ENCODE data around the gene DESI1. TPM values are rescaled to one million over a fixed set of nuclear protein-coding genes. Genes with fewer than 3 reads are reported as not detected.
"Not testable (repeated sequence)": the region's sequence is repeated elsewhere in the genome, so short reads cannot be mapped to it uniquely, and the experiment has no call there.

DESI1 gene
- total and polyA plus RNA-seq, 3 donors from 2014 or later = 45.3 to 103 (median 62.6) TPM

GRCh38 chr22:41638124-41638523, 17.3 kb upstream of the DESI1 start:
- Histone ChIP-seq H3K36me3 (ENCODE audit: low read depth, missing control alignments) (no peaks in the 10 kb centered on the region), H3K4me3 (no peak overlapping the region), H3K27ac (no peak overlapping the region), H3K9me3 (no peaks in the 10 kb centered on the region), H3K4me1 (no peaks in the 10 kb centered on the region), H3K27me3 (no peaks in the 10 kb centered on the region)
- intact Hi-C loops (cut with DNase I; ENCODE audit: low total_unique reads) = no loop called here
- DNase-seq = no peak
- WGBS, 2 donors = 93 to 94% methylated on average over 5 of the region's 5 CpGs
- TF ChIP-seq POLR2A (IDR thresholded peaks at IDR 0.05) = no peak
- no peak for TF ChIP-seq CTCF (IDR thresholded peaks at IDR 0.05)

GRCh38 chr22:41637623-41638022, 16.8 kb upstream of the DESI1 start:
- H3K36me3 ChIP-seq (ENCODE audit: low read depth, missing control alignments); H3K27ac ChIP-seq; H3K4me1 ChIP-seq; DNase-seq; H3K27me3 ChIP-seq; intact Hi-C loops (cut with DNase I; ENCODE audit: low total_unique reads); H3K4me3 ChIP-seq; H3K9me3 ChIP-seq: not testable (repeated sequence)
- 95 to 98% methylated on average over 8 of the region's 8 CpGs for WGBS, 2 donors

GRCh38 chr22:41636467-41636866, 15.6 kb upstream of the DESI1 start:
- Histone ChIP-seq H3K4me3 (no peak overlapping the region), H3K9me3 (no peaks in the 10 kb centered on the region), H3K4me1 (no peaks in the 10 kb centered on the region), H3K27ac (no peak overlapping the region), H3K36me3 (ENCODE audit: low read depth, missing control alignments) (no peaks in the 10 kb centered on the region), H3K27me3 (no peaks in the 10 kb centered on the region)
- WGBS, 2 donors = 70 to 76% methylated on average over 7 of the region's 7 CpGs
- TF ChIP-seq POLR2A (IDR thresholded peaks at IDR 0.05) (no peak), CTCF (IDR thresholded peaks at IDR 0.05) (no peak)
- intact Hi-C loops (cut with DNase I; ENCODE audit: low total_unique reads) = no loop called here
- no peak for DNase-seq

GRCh38 chr22:41634610-41635009, 13.8 kb upstream of the DESI1 start:
- H3K27me3 ChIP-seq; H3K4me3 ChIP-seq; H3K4me1 ChIP-seq; intact Hi-C loops (cut with DNase I; ENCODE audit: low total_unique reads); H3K27ac ChIP-seq; DNase-seq; H3K9me3 ChIP-seq; H3K36me3 ChIP-seq (ENCODE audit: low read depth, missing control alignments): not testable (repeated sequence)
- 91 to 94% methylated on average over 8 of the region's 8 CpGs for WGBS, 2 donors

- not testable (repeated sequence) for H3K36me3 ChIP-seq (ENCODE audit: low read depth, missing control alignments); DNase-seq
Observed at GRCh38 chr22:41631615-41632014, 10.8 kb upstream of the DESI1 start.

GRCh38 chr22:41631115-41631514, 10.3 kb upstream of the DESI1 start:
- intact Hi-C loops (cut with DNase I; ENCODE audit: low total_unique reads); H3K36me3 ChIP-seq (ENCODE audit: low read depth, missing control alignments); H3K27ac ChIP-seq; H3K4me1 ChIP-seq; H3K4me3 ChIP-seq; DNase-seq; H3K27me3 ChIP-seq; H3K9me3 ChIP-seq: not testable (repeated sequence)
- 98% methylated on average over 19 of the region's 28 CpGs; no CpG with 5 or more reads in 1 of the 2 donors for WGBS, 2 donors

More at GRCh38 chr22:41631615-41632014, 10.8 kb upstream of the DESI1 start:
- intact Hi-C loops (cut with DNase I; ENCODE audit: low total_unique reads); H3K9me3 ChIP-seq; H3K4me1 ChIP-seq; H3K27ac ChIP-seq; H3K27me3 ChIP-seq; H3K4me3 ChIP-seq: not testable (repeated sequence)
- 94 to 100% methylated on average over 2 to 14 of the region's 23 CpGs for WGBS, 2 donors

GRCh38 chr22:41625577-41625976, 4.7 kb upstream of the DESI1 start:
- DNase-seq = no peak
- H3K36me3 ChIP-seq (ENCODE audit: low read depth, missing control alignments) = no peaks in the 10 kb centered on the region
- H3K27me3 ChIP-seq = no peaks in the 10 kb centered on the region
- no peak for TF ChIP-seq POLR2A (IDR thresholded peaks at IDR 0.05)
- TF ChIP-seq CTCF (IDR thresholded peaks at IDR 0.05) = no peak
- WGBS, 2 donors = 93 to 95% methylated on average over 7 of the region's 7 CpGs
- H3K4me3 ChIP-seq = no peak overlapping the region
- intact Hi-C loops (cut with DNase I; ENCODE audit: low total_unique reads) = no loop called here
- no peak overlapping the region for H3K27ac ChIP-seq
- H3K9me3 ChIP-seq = no peaks in the 10 kb centered on the region
- H3K4me1 ChIP-seq = peaks cover 8% of the 10 kb centered on the region
